DND-41 (cell line): ENCODE measurements around the gene SLC6A4.

Source experiments
- ATAC-seq: fragments of 200-7000 bp; cut with Tn5 transposase; 3 replicates; pipeline ENCODE4 v1.9.1; 2021; ENCODE audit warnings: low read depth; ENCODE audit not compliant: insufficient read depth
- DNase-seq: peaks from one replicate; pipeline ENCODE4 v3.0.0-alpha.2; 2020
- H2AFZ ChIP-seq: 2 replicates; pipeline ENCODE4 v1.6.0; 2012; ENCODE audit warnings: low read depth, low read length
- H3K27ac ChIP-seq: 2 replicates; pipeline ENCODE4 v1.5.1; 2012; ENCODE audit warnings: low read length, inconsistent platforms
- H3K27me3 ChIP-seq: fragments of 200-600 bp; sonication (generic); 2 replicates; pipeline ENCODE4 v1.6.0; 2012; ENCODE audit warnings: low read length, mild to moderate bottlenecking, inconsistent platforms; ENCODE audit not compliant: insufficient read depth, poor library complexity
- H3K36me3 ChIP-seq: 2 replicates; pipeline ENCODE4 v1.5.1; 2012; ENCODE audit warnings: low read length, inconsistent platforms; ENCODE audit not compliant: insufficient read depth
- H3K4me1 ChIP-seq: 2 replicates; pipeline ENCODE4 v1.5.1; 2012; ENCODE audit warnings: mild to moderate bottlenecking, low read length; ENCODE audit not compliant: insufficient read depth
- H3K4me2 ChIP-seq: 2 replicates; pipeline ENCODE4 v1.6.0; 2012; ENCODE audit warnings: mild to moderate bottlenecking, moderate library complexity, low read length, inconsistent platforms; ENCODE audit not compliant: insufficient read depth
- H3K4me3 ChIP-seq, 2 experiments: fragments of 200-600 bp in 1 of 2; shearing (Covaris generic) in 1 of 2; 2 replicates each; pipeline ENCODE4 v1.5.1; 2012 to 2016; ENCODE audit warnings: inconsistent platforms in 2 of 2, low read length in 2 of 2, mild to moderate bottlenecking in 2 of 2, low read depth in 1 of 2, moderate library complexity in 1 of 2
- H3K79me2 ChIP-seq: 2 replicates; pipeline ENCODE4 v1.6.0; 2012; ENCODE audit warnings: low read length, inconsistent platforms; ENCODE audit not compliant: insufficient read depth
- H3K9ac ChIP-seq: 2 replicates; pipeline ENCODE4 v1.6.0; 2012; ENCODE audit warnings: low read depth, mild to moderate bottlenecking, inconsistent platforms, low read length, moderate library complexity
- H3K9me3 ChIP-seq: 2 replicates; pipeline ENCODE4 v1.5.1; 2012; ENCODE audit warnings: low read length, moderate library complexity, mild to moderate bottlenecking, inconsistent platforms; ENCODE audit not compliant: insufficient read depth, severe bottlenecking
- H4K20me1 ChIP-seq: 2 replicates; pipeline ENCODE4 v1.6.0; 2012; ENCODE audit warnings: low read length; ENCODE audit not compliant: insufficient read depth
- EZH2 ChIP-seq: IDR thresholded peaks from 3 replicates; pipeline ENCODE4 v1.6.1; 2012; ENCODE audit warnings: borderline replicate concordance, low read depth, mild to moderate bottlenecking, moderate library complexity, low read length, inconsistent platforms; ENCODE audit not compliant: severe bottlenecking
- TF ChIP-seq, protein P1 (sequence below): IDR thresholded peaks from 2 replicates; pipeline ENCODE4 v1.5.1; 2012; ENCODE audit warnings: borderline replicate concordance, low read length, moderate library complexity, mild to moderate bottlenecking; ENCODE audit not compliant: poor library complexity, severe bottlenecking; ENCODE audit errors: extremely low read depth

Gene SLC6A4

DNA sequence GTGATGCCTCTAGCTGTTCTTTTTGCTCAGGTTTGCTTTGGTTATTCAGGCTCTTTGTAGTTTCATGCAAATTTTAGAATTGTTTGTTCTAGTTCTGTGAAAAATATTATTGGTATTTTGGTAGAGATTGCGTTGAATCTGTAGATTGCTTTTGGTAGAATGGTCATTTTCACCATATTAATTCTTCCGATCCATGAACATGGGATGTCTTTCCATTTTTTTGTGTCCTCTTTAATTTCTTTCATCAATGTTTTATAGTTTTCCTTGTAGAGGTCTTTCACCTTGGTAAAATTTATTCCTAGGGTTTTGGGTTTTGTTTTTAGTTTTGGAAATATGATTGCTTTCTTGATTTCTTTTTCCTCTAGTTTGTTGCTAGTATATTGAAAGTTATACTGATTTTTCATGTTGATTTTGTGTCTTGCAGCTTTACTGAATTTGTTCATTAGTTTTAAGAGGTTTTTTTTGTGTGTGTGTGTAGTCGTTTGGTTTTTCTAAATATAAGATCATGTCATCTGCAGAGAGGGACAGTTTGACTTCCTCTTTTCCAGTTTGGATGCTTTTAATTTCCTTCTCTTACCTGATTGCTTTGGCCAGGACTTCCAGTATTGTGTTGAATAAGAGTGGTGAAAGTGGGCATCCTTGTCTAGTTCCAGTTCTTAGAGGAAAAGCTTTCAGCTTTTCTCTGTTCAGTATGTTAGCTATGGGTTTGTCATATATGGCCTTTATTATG lies 76.4 kb downstream of the SLC6A4 start:
- H3K4me1 ChIP-seq: no peaks in the 10 kb centered on the region
- H3K4me3 ChIP-seq: no peak overlapping the region
- H2AFZ ChIP-seq: no peak overlapping the region
- DNase-seq (no peak), ATAC-seq (no peak)
- H3K36me3 ChIP-seq: peaks cover 47% of the 10 kb centered on the region
- H3K9me3 ChIP-seq: no peaks in the 10 kb centered on the region
- no peak overlapping the region for H3K27ac ChIP-seq
- H4K20me1 ChIP-seq: no peaks in the 10 kb centered on the region; the same call in 1 of the 2 replicates
- TF ChIP-seq, protein P1, sequence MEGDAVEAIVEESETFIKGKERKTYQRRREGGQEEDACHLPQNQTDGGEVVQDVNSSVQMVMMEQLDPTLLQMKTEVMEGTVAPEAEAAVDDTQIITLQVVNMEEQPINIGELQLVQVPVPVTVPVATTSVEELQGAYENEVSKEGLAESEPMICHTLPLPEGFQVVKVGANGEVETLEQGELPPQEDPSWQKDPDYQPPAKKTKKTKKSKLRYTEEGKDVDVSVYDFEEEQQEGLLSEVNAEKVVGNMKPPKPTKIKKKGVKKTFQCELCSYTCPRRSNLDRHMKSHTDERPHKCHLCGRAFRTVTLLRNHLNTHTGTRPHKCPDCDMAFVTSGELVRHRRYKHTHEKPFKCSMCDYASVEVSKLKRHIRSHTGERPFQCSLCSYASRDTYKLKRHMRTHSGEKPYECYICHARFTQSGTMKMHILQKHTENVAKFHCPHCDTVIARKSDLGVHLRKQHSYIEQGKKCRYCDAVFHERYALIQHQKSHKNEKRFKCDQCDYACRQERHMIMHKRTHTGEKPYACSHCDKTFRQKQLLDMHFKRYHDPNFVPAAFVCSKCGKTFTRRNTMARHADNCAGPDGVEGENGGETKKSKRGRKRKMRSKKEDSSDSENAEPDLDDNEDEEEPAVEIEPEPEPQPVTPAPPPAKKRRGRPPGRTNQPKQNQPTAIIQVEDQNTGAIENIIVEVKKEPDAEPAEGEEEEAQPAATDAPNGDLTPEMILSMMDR: no peak
- no peak for TF ChIP-seq EZH2
- H3K79me2 ChIP-seq: peaks cover 81% of the 10 kb centered on the region
- H3K4me2 ChIP-seq: no peak overlapping the region
- H3K9ac ChIP-seq: no peak overlapping the region
- no peaks in the 10 kb centered on the region for H3K27me3 ChIP-seq

DNA sequence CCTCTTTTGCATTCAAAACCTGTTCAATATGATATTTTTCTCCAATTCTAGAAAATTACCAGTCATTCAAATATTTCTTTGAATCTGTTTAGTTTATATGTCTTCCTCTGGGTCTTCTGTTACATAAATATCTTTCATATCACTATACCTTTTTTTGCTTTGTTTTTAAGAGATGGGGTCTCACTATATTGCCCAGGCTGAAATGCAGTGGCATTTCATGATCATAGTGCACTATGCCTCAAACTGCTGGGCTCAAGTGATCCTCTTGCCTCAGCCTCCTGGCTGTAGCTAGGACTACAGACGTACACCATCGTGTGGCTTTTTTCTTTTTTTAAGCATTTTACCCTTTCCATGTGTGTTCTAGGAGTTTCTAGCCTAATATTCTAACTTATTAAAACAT lies 80.1 kb downstream of the SLC6A4 start:
- H3K4me3 ChIP-seq: no peak overlapping the region
- no peaks in the 10 kb centered on the region for H3K4me1 ChIP-seq
- DNase-seq (no peak), ATAC-seq (no peak)
- H3K9ac ChIP-seq: no peak overlapping the region
- no peak for TF ChIP-seq EZH2
- TF ChIP-seq, protein P1: no peak
- no peaks in the 10 kb centered on the region for H3K27me3 ChIP-seq
- no peak overlapping the region for H3K27ac ChIP-seq
- peaks cover 80% of the 10 kb centered on the region for H3K79me2 ChIP-seq
- H3K9me3 ChIP-seq: no peaks in the 10 kb centered on the region
- H3K36me3 ChIP-seq: peaks cover 42% of the 10 kb centered on the region
- H3K4me2 ChIP-seq: no peak overlapping the region
- H4K20me1 ChIP-seq: peaks cover 3% of the 10 kb centered on the region; the same call in 1 of the 2 replicates
- H2AFZ ChIP-seq: no peak overlapping the region

DNA sequence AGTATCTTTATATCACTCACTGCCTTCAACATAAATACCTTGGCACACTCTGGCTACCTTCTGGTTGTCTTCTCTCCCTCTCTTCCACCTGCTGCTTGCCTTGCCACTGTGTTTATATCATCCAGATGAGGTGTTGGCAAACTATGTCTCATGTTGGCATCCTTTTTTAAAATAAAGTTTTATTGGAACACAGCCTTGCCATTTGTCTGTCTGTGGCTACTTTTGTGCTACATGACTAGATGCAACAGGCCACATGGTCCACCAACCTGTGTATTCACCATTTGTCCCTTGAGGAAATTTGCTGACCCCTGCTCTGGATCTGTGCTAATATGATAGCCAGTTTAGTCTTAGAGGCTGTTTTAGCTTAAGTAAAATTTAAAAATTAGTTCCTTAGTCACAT lies 82.0 kb downstream of the SLC6A4 start:
- TF ChIP-seq EZH2: no peak
- TF ChIP-seq, protein P1: no peak
- no peak overlapping the region for H3K9ac ChIP-seq
- peaks cover 34% of the 10 kb centered on the region for H3K36me3 ChIP-seq
- H3K4me1 ChIP-seq: no peaks in the 10 kb centered on the region
- no peak overlapping the region for H3K4me3 ChIP-seq
- H3K9me3 ChIP-seq: no peaks in the 10 kb centered on the region
- no peak overlapping the region for H2AFZ ChIP-seq
- H3K27me3 ChIP-seq: no peaks in the 10 kb centered on the region
- H3K27ac ChIP-seq: no peak overlapping the region
- DNase-seq (no peak), ATAC-seq (no peak)
- H4K20me1 ChIP-seq: peaks cover 3% of the 10 kb centered on the region; the same call in 1 of the 2 replicates
- peaks cover 74% of the 10 kb centered on the region for H3K79me2 ChIP-seq
- H3K4me2 ChIP-seq: no peak overlapping the region

DNA sequence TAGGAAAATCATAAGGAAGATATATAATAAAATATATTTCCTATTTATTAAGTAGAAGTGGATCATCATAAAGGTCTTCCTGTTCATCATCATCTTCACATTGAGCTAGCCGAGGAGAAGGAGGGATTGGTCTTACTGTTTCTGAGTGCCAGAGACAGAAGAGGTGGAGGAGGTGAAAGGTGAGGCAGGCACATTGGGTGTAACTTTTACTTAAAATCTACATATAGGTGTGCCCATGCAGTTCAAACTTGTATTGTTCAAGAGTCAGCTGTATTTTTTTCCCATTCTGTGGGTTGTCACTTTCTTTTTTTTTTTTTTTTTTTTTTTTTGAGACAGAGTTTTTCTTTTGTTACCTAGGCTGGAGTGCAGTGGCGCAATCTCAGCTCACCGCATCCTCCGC lies 84.0 kb downstream of the SLC6A4 start:
- H3K9ac ChIP-seq: no peak overlapping the region
- ATAC-seq (no peak), DNase-seq (no peak)
- H3K4me1 ChIP-seq: no peaks in the 10 kb centered on the region
- peaks cover 19% of the 10 kb centered on the region; the same call in 1 of the 2 replicates for H3K36me3 ChIP-seq
- TF ChIP-seq, protein P1: no peak
- TF ChIP-seq EZH2: no peak
- H3K4me3 ChIP-seq: no peak overlapping the region
- no peaks in the 10 kb centered on the region for H3K9me3 ChIP-seq
- peaks cover 4% of the 10 kb centered on the region; the same call in 1 of the 2 replicates for H4K20me1 ChIP-seq
- H2AFZ ChIP-seq: no peak overlapping the region
- H3K27me3 ChIP-seq: no peaks in the 10 kb centered on the region
- H3K79me2 ChIP-seq: peaks cover 70% of the 10 kb centered on the region
- no peak overlapping the region for H3K27ac ChIP-seq
- H3K4me2 ChIP-seq: no peak overlapping the region
